CD4-positive, alpha-beta T cell treated with Interleukin-4 for 1 hour (primary cell): Measurements from ENCODE around the gene RFTN2.
"Not testable (repeated sequence)": the region's sequence is repeated elsewhere in the genome, so short reads cannot be mapped to it uniquely, and the experiment has no call there.

Experiments used
- DNase-seq, 2 donors: peaks; one replicate each; pipeline ENCODE4 v3.0.0-alpha.2; 2020 to 2022

RFTN2 gene, protein sequence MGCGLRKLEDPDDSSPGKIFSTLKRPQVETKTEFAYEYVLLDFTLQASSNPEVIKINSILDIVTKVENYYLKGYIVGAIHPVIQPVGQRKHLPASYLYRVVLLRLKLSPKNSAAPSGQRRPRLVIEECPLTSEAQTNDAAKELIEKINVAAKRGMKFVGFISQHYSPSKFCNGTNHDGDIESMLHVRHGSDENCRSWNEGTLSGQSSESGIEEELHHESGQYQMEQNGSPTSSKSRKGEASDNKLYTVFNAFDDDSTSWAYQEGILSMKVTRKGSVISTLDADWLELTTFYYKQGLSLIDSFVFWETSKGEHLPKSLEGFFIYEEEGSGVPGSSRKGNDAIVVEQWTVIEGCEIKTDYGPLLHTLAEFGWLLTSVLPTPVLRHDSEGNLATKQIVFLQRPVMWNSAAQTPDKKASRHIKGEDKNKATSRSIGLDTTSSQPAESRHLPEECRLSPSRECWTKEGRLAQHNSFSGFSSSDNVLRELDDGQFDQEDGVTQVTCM

DNA sequence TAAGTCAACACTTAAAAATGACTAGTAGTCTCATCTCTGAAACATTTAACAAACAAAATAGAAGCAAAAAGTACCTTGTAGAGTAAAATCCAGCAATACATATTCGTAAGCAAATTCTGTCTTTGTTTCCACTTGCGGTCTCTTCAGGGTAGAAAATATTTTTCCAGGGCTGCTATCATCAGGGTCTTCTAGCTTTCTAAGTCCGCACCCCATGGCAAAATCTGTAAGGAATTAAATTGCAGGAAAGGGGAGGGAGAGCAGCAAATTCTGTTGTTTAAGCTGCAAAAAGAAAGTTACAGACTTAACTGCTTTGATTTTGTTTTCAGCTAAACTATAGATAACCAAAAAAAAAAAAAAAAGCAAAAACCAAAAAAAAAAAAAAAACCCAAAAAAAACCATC is at the start of gene RFTN2:
Gene RFTN2 (minus strand): TSS at position 342 of the 400 bp plus-strand sequence. CDS start 129 bp downstream, at position 213.
- no peak for DNase-seq

DNA sequence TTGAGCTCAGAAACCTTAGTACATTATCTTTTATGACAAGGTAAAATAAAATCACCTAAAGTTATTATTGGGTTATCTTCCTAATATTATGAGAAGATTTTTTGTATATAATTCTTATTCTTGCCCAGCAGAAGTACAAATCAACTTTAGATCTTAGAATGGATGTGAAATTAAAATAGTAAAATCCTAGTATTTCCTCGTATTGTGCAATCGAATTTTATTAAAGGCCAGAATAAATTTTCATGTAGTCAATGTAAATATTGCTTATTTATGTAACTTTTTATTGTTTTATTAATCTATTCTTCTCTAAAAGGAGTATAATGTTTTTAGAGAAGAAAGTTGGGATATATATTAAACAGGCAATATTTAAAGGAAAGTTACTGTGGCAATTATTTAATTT is 42.5 kb upstream of the RFTN2 start:
- DNase-seq: no peak

GRCh38 chr2:197713271-197713670 is 37.9 kb upstream of the RFTN2 start:
- DNase-seq: no peak

- DNase-seq: no peak
These were observed 36.2 kb upstream of the RFTN2 start for GRCh38 chr2:197711578-197711977.

GRCh38 chr2:197710424-197711042 is 35.1 kb upstream of the RFTN2 start:
- DNase-seq: peak in 1 of 2 donors; percentile 11

- not testable (repeated sequence) for DNase-seq
These were observed 33.8 kb upstream of the RFTN2 start for GRCh38 chr2:197709140-197709539.

DNA sequence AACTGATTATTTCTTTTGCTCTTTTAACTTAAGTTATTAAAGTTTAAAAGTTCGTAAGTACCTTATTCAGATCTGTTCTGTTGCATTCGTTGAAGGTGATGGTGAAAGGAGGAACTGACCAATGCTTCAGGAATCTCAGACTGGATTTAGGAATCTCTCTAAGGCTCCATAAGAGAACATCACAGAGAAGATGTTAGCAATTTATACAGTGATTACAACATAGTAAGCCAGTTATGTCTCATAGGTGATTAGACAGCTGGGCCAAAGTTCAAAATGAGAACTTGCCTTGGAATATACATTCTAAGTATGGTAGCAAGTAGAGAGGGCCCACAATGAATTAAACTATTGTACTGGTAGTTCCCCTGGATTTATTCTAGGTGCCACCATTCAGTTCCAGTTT is 32.9 kb upstream of the RFTN2 start:
- no peak for DNase-seq

DNA sequence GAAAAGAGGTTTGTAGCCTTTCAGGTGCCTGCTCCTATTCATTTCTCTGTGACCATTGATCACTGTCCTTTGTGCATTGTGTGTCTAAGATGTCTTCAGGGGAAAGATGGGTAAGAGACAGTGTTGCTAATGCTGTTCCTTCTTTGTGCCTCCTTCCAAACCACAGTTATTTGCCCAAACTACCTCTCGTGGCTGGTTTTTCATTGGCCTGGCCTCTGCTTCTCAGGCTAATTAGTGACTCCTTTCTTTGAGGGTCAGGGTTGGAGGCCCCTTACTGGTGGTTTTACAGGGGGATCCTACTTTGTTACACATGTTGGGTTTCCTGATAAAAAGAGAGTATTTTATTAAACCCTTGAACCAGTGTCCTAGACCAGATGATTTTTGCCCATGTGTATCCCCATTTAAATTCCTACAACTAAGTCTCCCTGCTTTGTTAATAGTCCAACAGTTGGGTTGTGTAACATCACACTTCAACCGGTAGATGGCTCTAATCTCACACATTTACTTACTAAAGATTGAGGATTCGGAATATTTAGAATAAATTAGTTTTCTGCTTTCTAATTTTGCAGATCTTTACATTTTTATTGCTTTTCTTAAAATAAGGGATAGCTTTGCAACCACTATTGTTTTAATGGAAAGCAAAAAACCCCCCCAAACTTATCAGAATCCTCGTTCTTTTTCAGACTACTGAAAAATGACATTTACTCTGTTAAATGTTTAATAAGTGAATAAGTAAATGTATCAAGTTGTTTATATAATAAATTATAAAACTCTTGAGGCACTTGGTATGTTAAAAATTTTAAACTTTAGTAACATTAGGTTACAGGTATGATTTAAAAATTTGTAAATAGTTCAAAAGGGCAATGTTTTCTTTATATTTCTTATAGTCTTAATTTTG is 32.2 kb upstream of the RFTN2 start:
- peak in 1 of 2 donors; percentile 47 for DNase-seq

DNA sequence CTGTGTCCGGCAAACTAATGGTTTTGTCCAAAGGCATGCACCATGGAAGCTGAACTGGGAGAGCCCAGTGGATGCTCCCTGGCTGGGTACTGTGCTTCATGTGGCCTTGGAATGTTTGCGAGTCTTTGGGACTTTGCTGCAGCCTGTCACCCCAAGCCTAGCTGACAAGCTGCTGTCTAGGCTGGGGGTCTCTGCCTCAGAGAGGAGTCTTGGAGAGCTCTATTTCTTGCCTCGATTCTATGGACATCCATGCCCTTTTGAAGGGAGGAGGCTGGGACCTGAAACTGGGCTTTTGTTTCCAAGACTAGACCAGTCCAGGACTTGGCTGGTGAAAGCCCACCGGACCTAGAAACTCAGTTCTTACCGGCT is 31.4 kb upstream of the RFTN2 start:
- DNase-seq: no peak

- DNase-seq: peak in 1 of 2 donors; percentile 41
These were observed 30.8 kb upstream of the RFTN2 start for GRCh38 chr2:197705912-197706838.

- peak; percentile 93 for DNase-seq
These were observed 29.9 kb upstream of the RFTN2 start, which contains the start of gene MARS2 for GRCh38 chr2:197705121-197705911. Gene MARS2 (plus strand): TSS chr2:197705369. CDS start chr2:197705406, 37 bp downstream.

- DNase-seq: no peak
These were observed 29.2 kb upstream of the RFTN2 start for GRCh38 chr2:197704434-197705120.

DNA sequence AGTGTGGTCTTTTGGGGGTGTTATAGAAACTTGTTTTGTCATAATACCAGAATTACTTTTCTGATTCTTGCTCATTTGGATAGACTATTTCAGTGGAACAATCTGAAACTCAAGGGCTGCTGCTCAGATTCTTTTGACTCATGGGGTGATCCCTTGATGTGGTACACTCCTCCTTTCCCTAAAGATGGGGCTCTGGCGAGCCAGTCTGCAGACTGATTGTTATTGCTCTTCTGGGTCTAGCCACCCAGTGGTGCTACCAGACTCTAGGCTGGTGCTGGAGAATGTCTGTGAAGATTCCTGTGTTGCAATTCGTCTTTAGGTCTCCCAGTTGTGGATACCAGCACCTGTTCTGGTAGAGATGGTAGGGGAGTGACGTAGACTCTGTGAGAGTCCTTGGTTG is 25.6 kb upstream of the RFTN2 start:
- DNase-seq: no peak

DNA sequence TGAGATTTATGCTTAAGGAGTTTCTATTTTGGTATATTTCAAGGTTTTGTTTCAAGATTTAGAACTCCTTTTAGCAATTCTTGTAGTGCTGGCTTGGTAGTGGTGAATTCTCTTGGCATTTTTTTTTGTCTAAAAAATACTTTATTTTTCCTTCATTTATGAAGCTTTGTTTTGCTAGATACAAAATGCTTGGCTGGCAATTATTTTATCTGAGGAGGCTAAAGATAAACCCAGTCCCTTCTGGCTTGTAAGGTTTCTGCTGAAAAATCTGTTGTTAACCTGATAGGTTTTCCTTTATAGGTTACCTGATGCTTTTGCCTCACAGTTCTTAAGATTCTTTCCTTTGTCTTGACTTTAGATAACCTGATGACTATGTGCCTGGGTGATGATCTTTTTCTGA is 24.3 kb upstream of the RFTN2 start:
- not testable (repeated sequence) for DNase-seq

- DNase-seq: not testable (repeated sequence)
These were observed 21.2 kb upstream of the RFTN2 start for GRCh38 chr2:197696571-197696970.

DNA sequence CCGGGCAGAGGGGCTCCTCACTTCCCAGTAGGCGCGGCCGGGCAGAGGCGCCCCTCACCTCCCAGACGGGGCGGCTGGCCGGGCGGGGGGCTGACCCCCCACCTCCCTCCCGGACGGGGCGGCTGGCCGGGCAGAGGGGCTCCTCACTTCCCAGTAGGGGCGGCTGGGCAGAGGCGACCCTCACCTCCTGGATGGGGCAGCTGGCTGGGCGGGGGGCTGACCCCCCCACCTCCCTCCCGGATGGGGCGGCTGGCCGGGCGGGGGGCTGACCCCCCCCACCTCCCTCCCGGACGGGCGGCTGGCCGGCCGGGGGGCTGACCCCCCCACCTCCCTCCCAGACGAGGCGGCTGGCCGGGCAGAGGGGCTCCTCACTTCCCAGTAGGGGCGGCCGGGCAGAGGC is 20.6 kb upstream of the RFTN2 start:
- DNase-seq: not testable (repeated sequence)

- not testable (repeated sequence) for DNase-seq
These were observed 19.8 kb upstream of the RFTN2 start for GRCh38 chr2:197695206-197695605.

DNA sequence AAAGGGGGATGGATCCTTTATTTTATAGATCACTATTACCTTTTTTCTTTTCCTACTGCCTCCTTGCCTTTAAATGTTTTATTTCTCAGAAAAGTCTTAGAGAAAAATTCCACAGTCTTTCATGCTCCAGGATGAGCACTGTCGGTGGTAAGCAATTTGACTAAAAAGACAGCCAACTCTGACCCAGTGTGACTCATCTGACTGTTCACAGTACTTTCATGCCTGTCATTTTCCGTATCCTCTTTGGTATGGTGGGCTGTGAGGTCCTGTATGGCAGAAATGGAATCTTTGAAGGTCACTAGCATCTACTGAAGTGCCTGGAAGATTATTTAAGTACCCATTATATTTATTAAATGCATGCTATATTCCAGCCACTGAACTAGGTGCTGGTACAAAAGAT is 2.1 kb upstream of the RFTN2 start:
- DNase-seq: no peak

- no peak for DNase-seq
These were observed 1.7 kb upstream of the RFTN2 start for GRCh38 chr2:197677056-197677455.

DNA sequence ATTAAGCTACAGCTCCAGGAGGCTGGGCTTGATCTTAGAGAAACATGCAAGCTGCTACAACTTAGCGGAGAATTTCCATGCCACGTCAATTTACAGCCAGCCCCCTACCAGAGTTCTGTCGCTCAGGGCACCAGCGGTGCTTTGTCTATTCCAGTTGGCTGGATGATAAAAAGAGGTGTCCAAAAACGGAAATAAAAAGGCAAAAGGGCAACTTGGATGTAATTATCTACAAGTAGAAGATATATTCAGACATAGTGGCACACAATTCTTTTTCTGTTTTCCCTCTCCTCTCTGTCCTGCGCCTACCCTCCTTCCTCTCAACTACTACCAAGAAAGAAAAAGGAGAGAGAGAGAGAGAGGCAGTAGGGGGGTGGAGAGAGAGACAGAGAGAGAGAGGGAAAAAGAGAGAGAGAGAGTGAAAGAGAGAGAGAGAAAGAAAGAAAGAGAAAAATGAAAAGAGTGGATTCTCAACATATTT is 363 bp upstream of the RFTN2 start:
- no peak for DNase-seq
